ENCODE data around the gene SEPTIN3.

DNA sequence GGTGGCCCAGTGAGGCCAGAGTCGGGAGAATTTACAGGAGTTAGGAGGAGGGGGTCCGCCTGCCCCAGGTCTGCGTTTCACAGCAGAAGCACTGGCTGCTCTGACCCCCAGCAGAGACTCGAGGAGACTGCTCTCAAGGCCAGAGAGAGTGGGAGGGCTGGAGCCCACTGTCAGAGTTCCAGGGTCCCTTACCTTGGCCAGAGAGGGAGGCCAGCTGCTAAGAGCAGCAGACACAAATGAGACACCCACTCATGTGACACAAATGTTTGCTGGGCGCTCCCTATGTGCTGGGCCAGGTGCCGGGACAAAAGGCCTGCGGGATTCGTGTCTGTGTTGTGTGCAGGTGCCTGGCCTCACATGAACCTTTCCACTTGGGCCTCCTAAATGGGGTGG is 39.8 kb upstream of the SEPTIN3 start:
- TF ChIP-seq, protein P1, sequence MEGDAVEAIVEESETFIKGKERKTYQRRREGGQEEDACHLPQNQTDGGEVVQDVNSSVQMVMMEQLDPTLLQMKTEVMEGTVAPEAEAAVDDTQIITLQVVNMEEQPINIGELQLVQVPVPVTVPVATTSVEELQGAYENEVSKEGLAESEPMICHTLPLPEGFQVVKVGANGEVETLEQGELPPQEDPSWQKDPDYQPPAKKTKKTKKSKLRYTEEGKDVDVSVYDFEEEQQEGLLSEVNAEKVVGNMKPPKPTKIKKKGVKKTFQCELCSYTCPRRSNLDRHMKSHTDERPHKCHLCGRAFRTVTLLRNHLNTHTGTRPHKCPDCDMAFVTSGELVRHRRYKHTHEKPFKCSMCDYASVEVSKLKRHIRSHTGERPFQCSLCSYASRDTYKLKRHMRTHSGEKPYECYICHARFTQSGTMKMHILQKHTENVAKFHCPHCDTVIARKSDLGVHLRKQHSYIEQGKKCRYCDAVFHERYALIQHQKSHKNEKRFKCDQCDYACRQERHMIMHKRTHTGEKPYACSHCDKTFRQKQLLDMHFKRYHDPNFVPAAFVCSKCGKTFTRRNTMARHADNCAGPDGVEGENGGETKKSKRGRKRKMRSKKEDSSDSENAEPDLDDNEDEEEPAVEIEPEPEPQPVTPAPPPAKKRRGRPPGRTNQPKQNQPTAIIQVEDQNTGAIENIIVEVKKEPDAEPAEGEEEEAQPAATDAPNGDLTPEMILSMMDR (conservative IDR thresholded peaks at IDR 0.05) = no peak
- no peak for TF ChIP-seq ZFX (IDR thresholded peaks at IDR 0.05)

All from C4-2B (cell line).